Endothelial cell of umbilical vein (primary cell): ENCODE results near the gene WDR93. TPM values are rescaled to one million over a fixed set of nuclear protein-coding genes. Genes with fewer than 3 reads are reported as not detected.

Experiments used
- BruUV-seq: library from RNA; stranded (reverse); fragments of 400-500 nt; replicated peaks from 2 replicates; lab custom pipeline; 2021; lab: Mats Ljungman, UMichigan
- CTCF ChIA-PET: fragments of 300-600, 350-600 bp; sonication (Branson Sonifier 250); formaldehyde crosslinking; loops from one replicate; lab custom pipeline; 2021; ENCODE audit warnings: antibody characterized with exemption, inconsistent platforms; lab: Charles Lee
- POLR2A ChIA-PET: fragments of 300-600, 350-600 bp; sonication (Branson Sonifier 250); formaldehyde crosslinking; loops from one replicate; lab custom pipeline; 2021; ENCODE audit warnings: antibody characterized with exemption, inconsistent platforms; lab: Charles Lee
- DNase-seq: peaks from one replicate; pipeline ENCODE4 v3.0.0-alpha.2; 2011; ENCODE audit warnings: low read depth, low spot score
- FAIRE-seq: peaks from 2 replicates; lab custom pipeline; 2011; peaks lifted over from hg19 to GRCh38; lab: Jason Lieb, UNC
- H2AFZ ChIP-seq: 2 replicates; pipeline ENCODE4 v1.6.0; 2012; ENCODE audit warnings: low read depth, low read length, control low read depth, inconsistent platforms
- H3K27ac ChIP-seq: 2 replicates; pipeline ENCODE4 v1.5.1; 2011; ENCODE audit warnings: low read depth, mild to moderate bottlenecking, control low read depth, low read length, moderate library complexity; ENCODE audit not compliant: insufficient read depth
- H3K27me3 ChIP-seq, 2 experiments: 2 replicates each; pipeline versions ENCODE4 v1.6.0 to v1.6.1; 2011; ENCODE audit warnings: low read length in 2 of 2, mixed read lengths in 1 of 2; ENCODE audit not compliant: control insufficient read depth in 2 of 2, insufficient read depth in 2 of 2
- H3K36me3 ChIP-seq, 2 experiments: 2 replicates in 1 of 2; 3 replicates in 1 of 2; pipeline ENCODE4 v1.5.1; 2011; ENCODE audit warnings: low read length in 2 of 2, mild to moderate bottlenecking in 1 of 2, moderate library complexity in 1 of 2; ENCODE audit not compliant: control insufficient read depth in 2 of 2, insufficient read depth in 2 of 2; ENCODE audit errors: extremely low read depth in 1 of 2
- H3K4me1 ChIP-seq: 3 replicates; pipeline ENCODE4 v1.5.1; 2011; ENCODE audit warnings: mild to moderate bottlenecking, low read length; ENCODE audit not compliant: control insufficient read depth, insufficient read depth; ENCODE audit errors: extremely low read depth
- H3K4me2 ChIP-seq: 2 replicates; pipeline ENCODE4 v1.6.1; 2011; ENCODE audit warnings: low read length, control low read depth, mixed read lengths; ENCODE audit not compliant: insufficient read depth
- H3K4me3 ChIP-seq, 3 experiments: fragments of 200-600 bp in 1 of 3; sonication (generic), shearing (Covaris generic) in 1 of 3; replicated peaks in 1 of 3; 2 replicates each; pipeline ENCODE4 v1.5.1; 2011 to 2016; ENCODE audit warnings: control low read depth in 3 of 3, low read length in 3 of 3, mild to moderate bottlenecking in 2 of 3, inconsistent platforms in 1 of 3, low read depth in 1 of 3, moderate library complexity in 1 of 3; ENCODE audit not compliant: insufficient read depth in 1 of 3
- H3K79me2 ChIP-seq: 2 replicates; pipeline ENCODE4 v1.6.0; 2012; ENCODE audit warnings: low read length, inconsistent platforms; ENCODE audit not compliant: control insufficient read depth, insufficient read depth
- H3K9ac ChIP-seq: replicated peaks from 2 replicates; pipeline ENCODE3; 2011; ENCODE audit warnings: low read length, control low read depth; ENCODE audit not compliant: insufficient read depth; ENCODE audit errors: extremely low read depth
- H3K9me1 ChIP-seq: replicated peaks from 3 replicates; pipeline ENCODE4 v1.6.0; 2011; ENCODE audit warnings: mild to moderate bottlenecking, low read length; ENCODE audit not compliant: control insufficient read depth, insufficient read depth; ENCODE audit errors: extremely low read depth
- H3K9me3 ChIP-seq: replicated peaks from 2 replicates; pipeline ENCODE4 v1.5.1; 2012; ENCODE audit warnings: low read length, inconsistent platforms; ENCODE audit not compliant: control insufficient read depth, insufficient read depth
- H4K20me1 ChIP-seq: replicated peaks from 2 replicates; pipeline ENCODE3; 2011; ENCODE audit warnings: mild to moderate bottlenecking, low read length; ENCODE audit not compliant: control insufficient read depth, insufficient read depth; ENCODE audit errors: extremely low read depth
- EZH2 ChIP-seq: IDR thresholded peaks from 2 replicates; pipeline ENCODE4 v1.6.1; 2012; ENCODE audit warnings: borderline replicate concordance, low read depth, mild to moderate bottlenecking, moderate library complexity, low read length, inconsistent platforms; ENCODE audit not compliant: severe bottlenecking
- FOS ChIP-seq: IDR thresholded peaks from 2 replicates; pipeline ENCODE4 v1.6.1; 2011; ENCODE audit warnings: mild to moderate bottlenecking, low read length, moderate library complexity, borderline replicate concordance; ENCODE audit not compliant: insufficient read depth
- GATA2 ChIP-seq: IDR thresholded peaks from 2 replicates; pipeline ENCODE4 v1.7.0; 2011; ENCODE audit warnings: low read depth, mild to moderate bottlenecking, moderate library complexity, mixed read lengths, low read length; ENCODE audit not compliant: insufficient read length, insufficient read depth
- MYC ChIP-seq: IDR thresholded peaks from one replicate; pipeline ENCODE4 v1.6.1; 2011; ENCODE audit warnings: mild to moderate bottlenecking, low read depth, low read length
- POLR2A ChIP-seq: IDR thresholded peaks from 2 replicates; pipeline ENCODE4 v1.6.1; 2012; ENCODE audit warnings: low read depth, mild to moderate bottlenecking, control low read depth, low read length
- dilution Hi-C: fragments of 300-500 bp; cut with MboI; formaldehyde crosslinking; loops from one replicate; pipeline ENCODE4 v1.15.0; 2019; ENCODE audit warnings: low sequenced_read_pairs; ENCODE audit not compliant: extremely low pct_ligation_motif_present
- intact Hi-C: fragments of 100-400 bp; cut with micrococcal nuclease; formaldehyde crosslinking; loops from one replicate; pipeline ENCODE4 v1.10.0; 2022
- polyA plus RNA-seq, 4 experiments: library from polyadenylated mRNA; depleted of rRNA in 3 of 4; stranded (reverse) in 3 of 4; unstranded in 1 of 4; fragments of >200 nt; gene quantifications; 2 replicates each; pipeline versions ENCODE4 v1.2.1 to v1.2.3, GENCODE V29; 2011 to 2012; ENCODE audit warnings: missing spikeins in 1 of 4
- total RNA-seq: library from RNA; stranded (reverse); gene quantifications from 2 replicates; pipeline ENCODE4 v1.2.3, GENCODE V29; 2021
- TF ChIP-seq, protein P1 (sequence below): IDR thresholded peaks from 2 replicates; pipeline ENCODE4 v1.6.1; 2011; ENCODE audit not compliant: insufficient read depth, insufficient read length
- TF ChIP-seq, protein P2 (sequence below), 2 donors: IDR thresholded peaks; 1 replicate in 1 of 2; 2 replicates in 1 of 2; pipeline ENCODE4 v1.5.1; 2011; ENCODE audit warnings: low read length in 2 of 2, mild to moderate bottlenecking in 2 of 2, moderate library complexity in 2 of 2, control low read depth in 1 of 2, inconsistent platforms in 1 of 2, low read depth in 1 of 2; ENCODE audit not compliant: insufficient read depth in 1 of 2; ENCODE audit errors: extremely low read depth in 1 of 2

The WDR93 gene
- total and polyA plus RNA-seq, 2 donors (not counting 3 experiments of a cell fraction or from before 2014, with no cell fraction given) = 0.07 TPM; not detected in 1

DNA sequence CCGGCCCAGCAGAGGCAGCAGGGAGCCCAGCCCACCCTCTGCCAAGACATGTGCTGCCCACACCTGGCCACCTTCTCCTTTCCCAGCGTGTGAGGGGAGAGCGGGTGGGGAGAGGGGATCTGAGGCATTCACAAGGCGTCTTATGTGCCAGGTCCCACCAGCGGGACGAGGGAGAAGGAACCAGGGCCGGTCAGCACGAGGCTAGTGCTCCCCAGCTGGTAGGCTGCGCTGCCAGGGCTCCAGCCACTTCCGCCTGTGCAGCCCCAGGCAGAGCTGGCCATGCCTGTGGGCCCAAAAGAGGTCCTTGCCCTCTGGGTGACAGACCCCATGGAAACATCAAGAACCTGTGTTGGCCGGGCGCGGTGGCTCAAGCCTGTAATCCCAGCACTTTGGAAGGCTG lies 54.5 kb downstream of the WDR93 start:
- POLR2A ChIA-PET = no interaction called here
- dilution Hi-C loops = no loop called here

DNA sequence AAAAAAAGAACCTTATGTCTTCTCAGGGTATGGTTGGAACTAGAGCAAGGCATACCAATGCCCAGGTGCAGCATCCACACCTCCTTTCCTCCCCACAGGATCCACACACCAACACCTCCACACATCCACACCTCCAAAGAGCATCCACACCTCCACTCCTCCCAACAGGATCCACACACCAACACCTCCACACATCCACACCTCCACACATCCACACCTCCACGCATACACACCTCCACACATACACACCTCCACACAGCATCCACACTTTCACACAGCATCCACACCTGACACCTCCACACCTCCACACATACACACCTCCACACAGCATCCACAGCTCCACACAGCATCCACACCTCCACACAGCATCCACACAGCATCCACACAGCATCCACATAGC lies 55.2 kb downstream of the WDR93 start:
- H3K9me3 ChIP-seq = no peaks in the 10 kb centered on the region
- H3K4me3 ChIP-seq = no peak overlapping the region
- intact Hi-C loops (no loop called here), dilution Hi-C loops (no loop called here)
- ChIA-PET CTCF (no interaction called here), POLR2A (no interaction called here)
- DNase-seq (no peak), FAIRE-seq (no peak)
- H3K9me1 ChIP-seq = no peaks in the 10 kb centered on the region
- BruUV-seq = no TSS peak
- peaks cover 4% of the 10 kb centered on the region for H3K4me1 ChIP-seq
- no peaks in the 10 kb centered on the region for H3K79me2 ChIP-seq
- H3K27me3 ChIP-seq = peaks cover 3 to 12% of the 10 kb centered on the region in 2 experiments
- H2AFZ ChIP-seq = no peak overlapping the region
- no peaks in the 10 kb centered on the region for H4K20me1 ChIP-seq
- H3K36me3 ChIP-seq = no peaks in the 10 kb centered on the region
- H3K9ac ChIP-seq = no peak overlapping the region
- no peak overlapping the region for H3K27ac ChIP-seq
- TF ChIP-seq POLR2A (no peak), MYC (no peak), FOS (no peak), GATA2 (no peak)
- H3K4me2 ChIP-seq = no peak overlapping the region

More for the DNA sequence above, 54.5 kb downstream of the WDR93 start:
- no peaks in the 10 kb centered on the region for H3K36me3 ChIP-seq
- peaks cover 3 to 12% of the 10 kb centered on the region in 2 experiments for H3K27me3 ChIP-seq
- peaks cover 3% of the 10 kb centered on the region for H3K4me1 ChIP-seq
- TF ChIP-seq, protein P1, sequence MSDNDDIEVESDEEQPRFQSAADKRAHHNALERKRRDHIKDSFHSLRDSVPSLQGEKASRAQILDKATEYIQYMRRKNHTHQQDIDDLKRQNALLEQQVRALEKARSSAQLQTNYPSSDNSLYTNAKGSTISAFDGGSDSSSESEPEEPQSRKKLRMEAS = no peak
- TF ChIP-seq FOS = no peak
- no peak for TF ChIP-seq EZH2
- TF ChIP-seq, protein P2, sequence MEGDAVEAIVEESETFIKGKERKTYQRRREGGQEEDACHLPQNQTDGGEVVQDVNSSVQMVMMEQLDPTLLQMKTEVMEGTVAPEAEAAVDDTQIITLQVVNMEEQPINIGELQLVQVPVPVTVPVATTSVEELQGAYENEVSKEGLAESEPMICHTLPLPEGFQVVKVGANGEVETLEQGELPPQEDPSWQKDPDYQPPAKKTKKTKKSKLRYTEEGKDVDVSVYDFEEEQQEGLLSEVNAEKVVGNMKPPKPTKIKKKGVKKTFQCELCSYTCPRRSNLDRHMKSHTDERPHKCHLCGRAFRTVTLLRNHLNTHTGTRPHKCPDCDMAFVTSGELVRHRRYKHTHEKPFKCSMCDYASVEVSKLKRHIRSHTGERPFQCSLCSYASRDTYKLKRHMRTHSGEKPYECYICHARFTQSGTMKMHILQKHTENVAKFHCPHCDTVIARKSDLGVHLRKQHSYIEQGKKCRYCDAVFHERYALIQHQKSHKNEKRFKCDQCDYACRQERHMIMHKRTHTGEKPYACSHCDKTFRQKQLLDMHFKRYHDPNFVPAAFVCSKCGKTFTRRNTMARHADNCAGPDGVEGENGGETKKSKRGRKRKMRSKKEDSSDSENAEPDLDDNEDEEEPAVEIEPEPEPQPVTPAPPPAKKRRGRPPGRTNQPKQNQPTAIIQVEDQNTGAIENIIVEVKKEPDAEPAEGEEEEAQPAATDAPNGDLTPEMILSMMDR (IDR thresholded peaks at IDR 0.05; ENCODE audit: extremely low read depth in 1 of 2, insufficient read depth in 1 of 2, low read depth in 1 of 2, low read length in 2 of 2) = no peak
- no peaks in the 10 kb centered on the region for H3K9me3 ChIP-seq
- no peaks in the 10 kb centered on the region for H3K79me2 ChIP-seq
- H3K27ac ChIP-seq = no peak overlapping the region
- H3K9me1 ChIP-seq = no peaks in the 10 kb centered on the region
- H2AFZ ChIP-seq = no peak overlapping the region
- CTCF ChIA-PET = interaction anchor here (0.7 kb wide), 1 partner anchor 15 kb away, joined by 3 read pairs; no protein-coding TSS in a partner anchor
- FAIRE-seq (no peak), DNase-seq (no peak)
- no peaks in the 10 kb centered on the region for H4K20me1 ChIP-seq
- BruUV-seq = no TSS peak
- H3K4me3 ChIP-seq = no peak overlapping the region
- no peak overlapping the region for H3K4me2 ChIP-seq
- no peak overlapping the region for H3K9ac ChIP-seq
- intact Hi-C loops = no loop called here
